GM19463 (cell line): ENCODE measurements around the gene DNHD1.

Experiments
- ATAC-seq: cut with Tn5 transposase; IDR thresholded peaks from one replicate; pipeline ENCODE4 v1.9.1; 2021; ENCODE audit warnings: mild to moderate bottlenecking, moderate library complexity; ENCODE audit not compliant: unreplicated experiment

DNHD1 gene

DNA sequence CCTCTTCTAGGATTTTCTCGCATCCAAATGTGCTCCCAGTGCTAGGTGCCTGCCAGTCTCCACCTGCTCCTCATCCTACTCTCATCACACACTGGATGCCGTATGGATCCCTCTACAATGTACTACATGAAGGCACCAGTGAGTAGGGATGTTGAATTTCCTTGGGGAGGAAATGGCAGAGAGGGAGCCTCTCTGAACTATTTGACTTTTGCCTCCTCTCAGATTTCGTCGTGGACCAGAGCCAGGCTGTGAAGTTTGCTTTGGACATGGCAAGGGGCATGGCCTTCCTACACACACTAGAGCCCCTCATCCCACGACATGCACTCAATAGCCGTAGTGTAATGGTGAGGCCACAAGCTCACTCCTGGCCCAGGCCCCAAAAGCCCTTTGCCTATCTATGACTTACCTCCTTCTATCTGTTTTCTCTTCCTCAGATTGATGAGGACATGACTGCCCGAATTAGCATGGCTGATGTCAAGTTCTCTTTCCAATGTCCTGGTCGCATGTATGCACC is 112.5 kb downstream of the DNHD1 start:
- ATAC-seq = no peak

- ATAC-seq = no peak
Measured at GRCh38 chr11:6610591-6610990, 113.5 kb downstream of the DNHD1 start.

DNA sequence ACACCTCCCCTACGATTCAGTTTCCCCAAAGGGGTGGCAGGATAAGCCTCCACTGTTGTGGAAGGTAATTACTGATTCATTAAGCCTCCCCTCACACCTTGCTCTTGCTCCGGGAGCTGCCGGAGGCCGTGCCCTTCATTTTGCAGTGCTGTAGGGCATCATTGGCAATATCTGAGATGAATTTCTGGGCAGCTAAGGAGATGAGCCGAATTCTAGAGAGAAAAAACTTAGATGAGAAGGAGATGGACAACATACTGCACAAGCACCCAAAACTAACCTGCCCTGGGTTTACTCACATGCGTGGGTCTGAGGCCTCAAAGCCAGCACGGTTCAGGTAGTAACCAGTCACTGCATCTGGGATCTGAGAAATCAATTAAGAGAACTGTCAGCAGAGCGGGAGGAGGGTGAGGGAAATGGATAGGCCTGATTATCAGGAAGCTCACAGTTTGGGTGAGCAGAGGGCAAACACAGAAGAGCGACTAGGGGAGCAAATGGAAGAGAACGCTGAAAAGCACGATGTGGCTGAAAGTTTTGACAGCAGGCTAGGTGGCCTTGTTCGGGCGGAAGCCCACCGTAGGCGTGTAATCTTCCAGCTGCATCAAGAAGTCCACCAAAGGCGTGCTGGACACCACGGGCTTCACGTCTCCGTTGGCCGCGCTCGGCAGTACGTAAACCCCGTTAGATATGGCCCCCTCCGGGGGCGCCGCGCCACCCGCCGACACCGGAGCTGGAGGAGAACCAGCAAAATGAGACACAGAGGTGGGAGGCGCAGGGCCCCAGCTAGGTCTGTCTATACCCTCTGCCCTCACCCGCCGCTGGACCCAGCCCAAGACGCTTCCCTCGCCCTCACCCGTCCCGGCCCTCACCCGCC is 114.2 kb downstream of the DNHD1 start:
- no peak for ATAC-seq

GRCh38 chr11:6611963-6612212 is 114.8 kb downstream of the DNHD1 start:
- peak; percentile 12 for ATAC-seq

DNA sequence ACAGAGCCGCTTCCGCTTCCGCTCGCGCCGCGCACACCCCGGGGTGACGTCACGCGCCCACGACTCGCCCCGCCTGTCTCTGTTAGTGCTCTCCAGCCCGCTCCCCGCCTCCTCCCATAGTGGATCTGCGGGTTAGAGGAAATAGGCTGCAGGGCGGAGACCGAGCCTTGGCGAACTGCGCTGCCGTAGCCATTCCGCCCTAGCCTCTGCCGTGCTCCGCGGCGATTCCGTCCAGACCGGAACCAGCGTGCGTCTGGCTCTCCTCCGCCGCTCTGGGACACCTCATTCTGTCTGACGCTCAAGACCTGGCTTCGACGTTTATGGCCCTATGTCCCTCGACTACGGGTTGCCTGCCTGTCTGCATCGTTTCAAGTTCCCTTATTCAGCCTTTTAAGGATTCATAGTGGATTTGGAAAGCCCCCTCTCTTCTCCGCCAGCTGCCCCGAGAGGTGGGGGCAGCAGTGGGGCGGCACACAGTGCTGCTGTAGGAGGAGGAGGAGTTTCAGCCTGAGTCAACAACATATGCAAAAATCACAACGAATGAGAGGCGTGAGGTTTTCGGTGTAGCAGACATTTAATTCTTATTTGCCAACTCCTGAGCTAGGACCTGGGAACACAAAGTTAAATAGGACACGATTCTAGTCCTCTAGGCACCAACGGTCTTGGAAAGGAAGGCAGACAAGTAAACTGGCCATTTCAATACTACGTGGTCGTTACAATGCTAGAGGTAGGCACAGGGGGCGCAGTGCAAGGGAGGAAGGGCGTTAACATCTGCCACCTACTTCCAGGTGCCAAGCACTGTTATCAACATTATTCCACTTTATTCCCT is 115.3 kb downstream of the DNHD1 start, which contains the start of gene TAF10:
Gene TAF10 (minus strand): TSS at position 4 of the 829 bp plus-strand sequence. CDS start 27 bp downstream, outside the sequence.
- ATAC-seq = peak; percentile 87

- ATAC-seq = no peak
Measured at GRCh38 chr11:6613496-6613895, 116.4 kb downstream of the DNHD1 start.

- no peak for ATAC-seq
Measured at GRCh38 chr11:6614446-6614845, 117.4 kb downstream of the DNHD1 start.

DNA sequence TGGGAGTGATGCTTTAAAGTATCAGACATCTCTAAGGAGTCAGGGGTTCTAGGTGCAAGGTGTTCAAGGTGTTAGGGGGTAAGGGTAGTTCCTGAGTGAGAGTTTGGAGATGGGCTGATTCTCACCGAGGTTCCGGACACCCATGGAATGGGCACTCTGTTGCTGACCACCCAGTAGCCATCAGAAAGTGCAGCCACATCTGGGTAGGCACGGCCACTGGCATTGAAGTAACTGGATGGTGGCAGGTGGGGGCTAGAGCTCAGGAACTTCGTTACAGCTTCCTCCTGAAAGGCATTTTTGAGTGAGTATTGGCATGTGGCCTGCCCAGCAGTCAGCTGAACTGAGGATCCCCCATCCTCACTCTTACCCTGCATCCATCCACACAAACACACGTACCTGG is 118.0 kb downstream of the DNHD1 start:
- ATAC-seq = no peak

- ATAC-seq = no peak
Measured at GRCh38 chr11:6615882-6616585, 119.0 kb downstream of the DNHD1 start.

DNA sequence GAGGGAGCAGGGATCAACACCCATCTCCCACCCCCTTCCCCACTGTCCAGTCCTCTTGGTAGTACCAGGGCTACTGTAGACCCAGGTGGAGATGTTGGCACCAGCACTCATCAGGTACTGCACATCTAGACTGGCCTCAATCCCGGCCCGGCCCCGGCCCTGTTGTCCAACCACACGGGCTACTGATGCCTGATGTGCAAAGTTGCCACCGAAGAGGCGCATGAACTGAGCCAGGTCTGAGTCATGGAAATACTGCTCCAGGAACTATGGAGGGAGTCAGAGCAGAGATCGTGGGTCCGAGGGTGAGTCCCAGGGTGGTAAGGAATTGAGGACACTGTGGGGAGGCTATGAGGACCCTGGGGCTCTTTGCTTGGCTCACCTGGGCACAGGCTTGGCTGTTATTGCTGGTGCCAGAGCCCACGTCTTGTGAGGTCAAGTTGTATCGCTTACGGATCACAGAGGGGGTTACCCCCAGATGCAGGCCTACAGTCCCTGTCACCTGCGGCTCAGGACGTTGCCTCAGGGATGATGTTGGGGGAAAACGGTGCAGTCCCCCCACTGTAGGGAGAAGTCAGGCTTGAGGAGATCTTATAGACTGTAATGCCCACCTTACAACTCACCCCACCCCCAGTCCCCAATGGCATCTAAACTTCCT is 119.6 kb downstream of the DNHD1 start:
- ATAC-seq = no peak

GRCh38 chr11:6617315-6617781 is 120.3 kb downstream of the DNHD1 start:
- no peak for ATAC-seq

DNA sequence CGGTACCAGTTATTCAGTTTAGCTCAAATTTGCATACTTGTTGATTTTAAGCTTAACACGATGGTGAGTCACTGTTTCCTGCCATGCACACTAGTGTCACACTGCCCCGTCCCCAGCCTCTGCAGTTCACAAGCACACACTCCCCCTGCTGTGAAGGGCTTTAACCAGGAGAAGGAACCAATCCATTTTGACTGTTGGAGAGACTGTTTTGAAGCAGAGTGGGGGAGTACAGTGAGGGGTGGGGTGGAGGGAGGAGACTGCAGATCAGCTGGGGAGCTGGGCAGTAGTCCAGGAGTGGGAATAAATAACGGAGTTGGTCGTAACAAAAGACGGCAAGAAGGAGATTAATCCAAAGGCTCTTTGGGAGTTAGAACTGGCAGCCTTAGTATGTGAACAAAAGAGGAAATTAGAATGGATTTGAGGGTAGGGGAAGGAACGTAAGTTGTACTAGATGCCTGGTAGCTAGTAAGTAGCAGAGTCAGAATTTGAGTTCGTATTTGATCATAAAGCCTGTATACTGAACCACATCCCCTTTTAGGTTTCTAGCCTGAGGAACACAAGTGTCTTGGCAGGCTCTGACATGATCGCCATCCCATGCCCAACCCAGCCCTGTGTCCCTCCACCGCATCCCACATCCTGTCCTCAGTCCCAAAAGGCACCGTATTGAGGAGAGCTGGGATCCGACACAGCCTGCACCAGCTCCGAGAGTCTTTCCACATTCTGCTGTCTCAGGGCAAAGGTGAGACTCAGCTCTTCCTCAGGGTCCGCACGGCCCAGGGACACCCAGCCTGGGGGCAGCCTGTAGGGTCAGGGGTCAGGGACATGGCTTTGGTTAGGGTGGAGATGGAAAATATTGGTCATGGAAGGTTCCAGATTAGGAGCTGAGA is 121.3 kb downstream of the DNHD1 start:
- no peak for ATAC-seq

DNA sequence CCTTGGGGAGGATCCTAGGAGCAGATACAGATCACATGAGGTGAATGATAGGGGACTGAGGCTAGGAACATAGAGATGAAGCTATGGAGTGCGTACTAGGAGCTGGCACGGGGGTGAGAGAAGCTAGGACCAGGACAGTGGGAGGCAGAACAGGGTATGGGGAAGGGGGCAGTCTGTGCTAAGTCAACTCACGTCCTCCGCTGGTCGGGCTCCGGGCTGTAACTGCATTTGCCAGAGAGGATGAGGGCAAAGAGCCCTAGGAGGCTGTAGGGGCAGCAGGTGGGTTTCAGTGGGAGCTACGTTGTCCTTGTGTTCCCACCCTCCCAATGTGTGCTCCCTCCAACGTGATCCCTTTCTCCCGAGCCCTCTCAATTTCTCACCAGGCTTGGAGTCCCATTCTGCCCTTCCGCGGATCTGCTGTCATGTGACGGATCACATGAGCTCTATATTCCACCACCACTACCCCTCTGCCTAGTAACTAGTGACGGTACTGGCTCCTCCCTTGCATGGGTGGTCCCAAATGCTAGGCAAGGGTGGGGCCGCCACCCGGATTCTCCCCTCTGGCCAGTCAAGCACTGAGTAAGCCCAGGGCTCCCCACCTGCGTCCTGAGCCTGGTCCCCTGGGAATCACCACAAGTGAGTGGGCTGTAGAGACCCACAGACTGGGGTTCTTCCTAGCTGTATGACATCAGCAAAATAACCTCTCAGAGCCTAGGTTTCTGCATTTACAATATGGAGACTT is 122.1 kb downstream of the DNHD1 start, which contains the start of gene TPP1:
Gene TPP1 (minus strand): TSS at position 419 of the 742 bp plus-strand sequence. CDS start 22 bp downstream, at position 397.
- ATAC-seq = peak; percentile 99

DNA sequence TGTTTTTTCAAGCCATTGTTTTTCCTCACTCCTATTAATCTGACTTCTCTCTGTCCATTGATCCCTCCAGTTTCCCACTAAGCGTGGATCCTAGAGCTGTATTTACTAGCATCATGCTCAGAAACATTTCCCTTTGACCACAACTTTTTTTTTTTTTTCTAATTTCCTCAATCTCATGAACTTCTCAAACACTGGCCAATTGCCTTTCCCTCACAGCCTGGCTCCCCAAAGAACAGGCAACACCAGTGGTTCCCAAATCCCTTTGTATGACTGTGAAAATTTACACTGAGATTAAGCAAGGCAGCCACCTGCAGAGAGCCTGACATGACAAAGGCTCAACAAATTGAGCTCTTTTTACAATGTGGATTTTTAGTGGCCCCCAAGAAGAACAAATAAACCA is 123.6 kb downstream of the DNHD1 start:
- no peak for ATAC-seq
